ENCODE results near the gene PNPLA1.

PNPLA1 gene

GRCh38 chr6:36318690-36319435 is 49.0 kb downstream of the PNPLA1 start:
- DNase-seq: no peak

DNA sequence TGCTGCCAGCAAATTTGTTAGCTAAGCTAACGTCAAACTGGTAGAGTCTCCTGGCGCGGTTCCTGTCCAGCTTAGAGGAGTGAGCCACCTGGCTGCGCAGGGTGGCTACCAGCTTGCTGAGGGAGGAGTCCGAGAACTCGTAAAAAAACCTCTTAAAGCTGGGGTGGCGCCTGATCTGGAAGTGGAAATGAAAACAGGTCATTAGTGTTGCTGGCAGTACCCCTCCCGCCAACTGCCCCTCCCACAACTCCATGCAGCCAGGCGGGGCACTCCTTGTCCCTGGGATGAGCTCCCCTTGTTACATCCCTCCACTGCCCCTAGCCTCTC is 49.5 kb downstream of the PNPLA1 start:
- DNase-seq: no peak

DNA sequence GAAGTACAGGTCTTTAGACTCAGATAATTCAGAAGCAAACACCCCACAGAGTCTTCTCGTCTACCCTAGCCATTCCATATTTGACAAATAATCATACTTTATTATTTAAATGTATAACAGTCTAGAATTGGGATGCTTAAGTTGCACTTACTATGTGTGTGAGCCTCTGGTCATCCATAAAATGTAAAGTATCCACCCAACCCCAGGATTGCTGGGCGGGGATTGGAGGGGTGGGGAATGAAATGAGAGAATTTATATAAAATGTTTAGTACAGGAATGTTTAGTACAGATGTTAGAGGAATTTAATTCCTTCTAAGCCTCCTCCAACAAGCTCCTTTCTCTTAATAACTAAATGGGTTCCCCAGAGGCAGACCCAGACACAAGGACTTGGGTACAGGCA is 50.0 kb downstream of the PNPLA1 start:
- no peak for DNase-seq

GRCh38 chr6:36320475-36320874 is 50.6 kb downstream of the PNPLA1 start:
- DNase-seq: no peak

GRCh38 chr6:36322591-36322990 is 52.7 kb downstream of the PNPLA1 start:
- no peak for DNase-seq

GRCh38 chr6:36323062-36323461 is 53.2 kb downstream of the PNPLA1 start:
- no peak for DNase-seq

DNA sequence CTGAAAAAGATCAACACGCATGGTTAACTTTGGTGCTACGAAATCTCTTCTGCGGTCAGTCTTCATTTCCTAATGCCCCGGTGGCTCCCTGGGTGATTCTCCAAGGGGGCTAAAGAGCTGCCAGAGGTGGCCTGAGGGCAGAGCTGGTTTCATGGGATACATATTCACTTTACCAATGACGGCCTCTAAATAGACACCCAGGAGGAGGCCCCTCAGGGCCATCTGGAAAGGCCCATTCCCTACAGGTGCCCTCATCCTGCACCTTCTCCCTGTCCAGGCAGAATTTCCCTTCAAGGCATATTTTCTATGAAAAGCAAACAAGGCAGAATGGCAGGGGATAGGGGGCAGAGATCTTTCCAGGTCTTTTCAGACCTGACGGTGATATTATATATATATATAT is 54.3 kb downstream of the PNPLA1 start:
- DNase-seq: no peak

DNA sequence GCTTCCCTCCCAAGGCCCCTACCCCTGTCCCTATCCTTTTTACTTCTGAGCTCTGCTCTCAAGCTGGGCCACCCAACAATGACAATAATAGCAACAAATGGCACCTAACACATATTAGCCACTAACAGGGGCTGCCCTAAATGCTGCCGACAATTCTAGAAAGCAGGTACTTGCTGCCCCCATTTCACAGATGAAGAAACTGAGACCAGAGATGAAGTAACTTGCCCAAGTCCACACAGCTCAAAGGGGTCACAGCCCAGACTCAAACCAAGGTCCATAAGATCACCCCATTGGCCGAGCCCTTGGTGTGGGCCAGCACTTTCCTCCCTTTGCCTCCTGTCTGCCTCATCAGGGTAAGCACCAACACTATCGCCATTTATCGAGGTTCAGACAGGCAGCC is 54.9 kb downstream of the PNPLA1 start:
- no peak for DNase-seq

- DNase-seq: no peak
Measured at GRCh38 chr6:36326356-36326995, 56.6 kb downstream of the PNPLA1 start.

DNA sequence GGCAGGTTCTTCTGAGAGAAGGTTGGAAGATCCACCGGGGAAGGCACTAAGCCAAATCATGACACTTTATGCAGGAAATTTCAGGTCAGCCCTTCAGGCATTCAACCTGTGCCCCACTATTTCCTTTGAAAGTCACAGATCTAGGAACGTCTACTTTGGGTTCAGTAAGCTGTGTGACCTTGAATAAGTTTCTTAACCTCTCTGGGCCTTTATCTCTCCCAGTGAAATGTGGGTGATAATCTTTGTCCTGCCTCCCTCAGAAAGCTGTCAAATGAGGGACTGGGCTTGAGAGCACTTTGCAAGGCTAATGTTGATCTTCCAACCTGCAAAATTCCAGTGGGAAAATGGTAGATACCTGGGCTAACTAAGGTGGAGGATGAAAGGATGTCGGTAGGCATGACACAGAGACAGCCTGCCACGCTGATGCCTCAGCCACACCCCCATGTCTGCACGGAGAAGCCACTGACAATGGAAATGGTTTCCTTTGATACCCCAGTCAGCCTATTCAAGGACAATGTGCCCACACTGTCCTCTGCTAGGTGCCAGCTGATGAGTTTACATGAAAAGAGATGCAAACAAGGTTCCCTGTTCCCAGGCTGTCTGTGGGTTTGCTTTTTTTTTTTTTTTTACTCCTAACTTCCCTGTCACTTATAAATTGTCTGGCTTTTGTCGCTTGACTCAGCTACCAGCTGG is 57.5 kb downstream of the PNPLA1 start:
- DNase-seq: no peak

- no peak for DNase-seq
Measured at GRCh38 chr6:36327919-36328236, 58.0 kb downstream of the PNPLA1 start.

- DNase-seq: no peak
Measured at GRCh38 chr6:36328600-36328999, 58.7 kb downstream of the PNPLA1 start.

DNA sequence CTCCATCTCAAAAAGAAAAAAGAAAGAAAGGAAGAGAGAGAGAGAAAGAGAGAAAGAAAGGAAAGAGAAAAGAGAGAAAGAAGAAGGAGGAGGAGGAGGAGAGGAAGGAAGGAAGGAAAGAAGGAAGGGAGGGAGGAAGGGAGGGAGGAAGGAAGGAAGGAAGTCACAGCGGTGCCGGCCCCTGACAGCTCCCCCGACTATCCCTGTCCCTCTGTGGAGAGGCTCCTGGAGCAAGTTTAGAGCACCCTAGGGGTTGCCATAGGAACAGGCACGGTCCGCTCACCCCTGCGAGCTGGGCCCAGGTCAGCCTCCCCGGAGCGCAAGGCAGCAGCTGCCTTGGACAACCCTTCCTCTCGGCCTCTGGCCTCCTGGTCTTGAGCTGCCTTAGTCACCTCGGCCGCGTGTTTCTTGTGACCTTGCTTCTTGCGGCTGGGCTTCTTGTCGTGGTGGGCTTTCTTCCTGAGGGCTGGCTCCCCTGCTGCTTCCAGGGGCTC is 60.0 kb downstream of the PNPLA1 start:
- DNase-seq: no peak

DNA sequence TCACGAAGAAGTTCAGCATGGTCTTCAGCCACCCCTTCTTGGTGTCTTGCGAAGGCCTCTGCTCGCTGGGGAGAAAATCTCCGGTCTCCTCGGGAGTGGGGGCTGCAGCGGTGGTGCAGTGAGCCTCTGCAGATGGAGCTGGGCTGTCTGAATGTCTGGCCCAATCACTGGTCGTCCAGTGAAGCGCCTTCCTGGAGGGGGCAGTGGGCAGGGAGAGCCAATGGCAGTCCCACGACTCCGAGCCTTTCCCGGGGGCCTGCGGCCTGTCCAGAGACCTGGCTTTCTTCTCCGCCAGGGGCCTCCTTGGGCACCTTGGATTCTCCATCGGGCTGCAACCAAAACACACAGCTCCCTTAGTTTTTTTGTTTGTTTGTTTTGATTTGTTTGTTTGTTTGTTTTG is 60.5 kb downstream of the PNPLA1 start:
- no peak for DNase-seq

DNA sequence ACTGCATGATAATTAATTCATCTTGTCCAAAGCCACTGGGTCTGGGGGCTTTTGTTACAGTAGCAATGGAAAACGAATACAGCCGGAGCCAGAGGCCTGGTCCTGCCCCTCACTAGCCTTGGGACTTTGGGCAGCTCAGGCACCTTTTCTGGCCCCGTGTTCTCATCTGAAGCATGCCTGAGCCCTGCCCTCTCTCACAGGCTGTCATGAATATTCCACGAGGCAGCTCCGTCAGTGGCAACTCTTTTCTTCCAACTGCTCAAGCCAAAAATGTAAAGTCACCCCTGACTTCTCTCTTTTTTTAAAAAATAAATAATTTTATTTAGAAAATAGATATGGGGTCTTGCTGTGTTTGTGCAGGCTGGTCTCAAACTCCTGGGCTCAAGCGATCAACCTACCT is 61.5 kb downstream of the PNPLA1 start:
- DNase-seq: no peak

DNA sequence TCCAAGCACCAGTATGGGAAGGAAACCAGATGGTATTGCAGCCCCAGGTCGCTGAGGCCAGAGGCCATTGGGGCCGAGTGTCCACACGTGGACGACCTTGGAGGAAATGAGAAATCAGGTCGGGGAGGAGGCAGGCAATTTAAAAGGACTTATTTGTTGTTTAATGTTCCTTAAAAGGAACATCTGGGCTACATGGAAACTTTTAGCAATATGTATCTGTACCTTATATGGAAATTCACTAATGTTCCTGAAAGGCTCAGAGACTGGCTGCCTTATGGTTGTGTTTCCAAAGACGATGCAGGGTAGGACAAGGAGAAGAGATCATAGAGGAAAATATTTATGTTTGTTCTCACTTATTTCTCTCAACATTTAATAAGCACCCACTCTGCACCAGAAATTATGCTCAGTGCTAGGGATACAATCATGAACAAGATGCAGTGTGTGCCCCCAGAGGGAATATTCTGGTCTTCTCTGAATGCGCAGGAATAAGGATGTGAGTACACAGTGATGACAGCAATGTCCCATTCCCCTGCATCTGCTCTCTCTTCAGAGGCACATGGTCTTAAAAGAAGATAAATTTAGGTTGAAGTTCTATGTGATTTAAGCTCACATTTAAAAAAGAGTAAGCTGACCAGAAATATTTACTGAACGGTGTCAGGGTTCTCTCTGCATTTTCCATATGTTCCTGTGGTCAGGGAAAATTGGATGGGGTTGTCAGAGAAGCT is 63.5 kb downstream of the PNPLA1 start:
- DNase-seq: no peak

DNA sequence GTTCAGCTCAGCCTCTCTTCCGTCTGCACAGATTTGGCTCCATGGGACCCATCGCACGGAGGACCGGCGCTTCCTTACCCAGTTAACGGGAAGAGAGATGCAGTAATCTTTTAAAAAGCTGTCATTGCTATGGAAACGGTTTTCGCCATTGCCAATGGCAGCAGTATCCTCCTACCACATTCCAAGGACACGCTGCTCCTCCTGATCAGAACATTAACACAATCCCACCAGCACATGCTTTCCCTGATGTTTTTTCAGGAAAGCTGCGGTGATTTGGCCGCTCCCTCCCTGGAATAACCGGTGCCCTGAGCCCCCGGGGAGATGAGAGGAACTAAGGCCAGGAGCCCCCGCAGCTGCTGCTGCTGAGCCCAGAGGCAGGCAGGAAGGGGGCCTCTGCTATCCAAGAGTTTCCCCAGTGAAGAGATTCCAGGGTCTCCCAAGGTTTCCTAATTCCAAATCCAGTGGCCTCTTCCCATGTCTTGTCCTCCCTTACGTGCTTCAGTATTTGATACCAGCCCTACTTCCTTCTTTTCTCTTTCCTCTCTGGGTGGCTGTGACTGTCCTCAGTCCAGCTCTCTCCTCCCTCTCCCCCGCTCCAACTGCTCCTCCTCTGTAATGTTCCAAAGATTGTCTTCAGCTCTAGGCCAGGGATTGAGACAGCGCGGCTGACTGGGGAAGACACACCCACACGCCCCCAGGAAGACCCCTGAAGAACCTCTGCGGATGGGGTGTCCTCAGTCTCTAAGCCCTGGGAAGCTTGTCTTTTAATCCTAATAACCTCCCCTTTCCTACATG is 64.3 kb downstream of the PNPLA1 start:
- no peak for DNase-seq

GRCh38 chr6:36334832-36335459 is 65.1 kb downstream of the PNPLA1 start:
- no peak for DNase-seq

DNA sequence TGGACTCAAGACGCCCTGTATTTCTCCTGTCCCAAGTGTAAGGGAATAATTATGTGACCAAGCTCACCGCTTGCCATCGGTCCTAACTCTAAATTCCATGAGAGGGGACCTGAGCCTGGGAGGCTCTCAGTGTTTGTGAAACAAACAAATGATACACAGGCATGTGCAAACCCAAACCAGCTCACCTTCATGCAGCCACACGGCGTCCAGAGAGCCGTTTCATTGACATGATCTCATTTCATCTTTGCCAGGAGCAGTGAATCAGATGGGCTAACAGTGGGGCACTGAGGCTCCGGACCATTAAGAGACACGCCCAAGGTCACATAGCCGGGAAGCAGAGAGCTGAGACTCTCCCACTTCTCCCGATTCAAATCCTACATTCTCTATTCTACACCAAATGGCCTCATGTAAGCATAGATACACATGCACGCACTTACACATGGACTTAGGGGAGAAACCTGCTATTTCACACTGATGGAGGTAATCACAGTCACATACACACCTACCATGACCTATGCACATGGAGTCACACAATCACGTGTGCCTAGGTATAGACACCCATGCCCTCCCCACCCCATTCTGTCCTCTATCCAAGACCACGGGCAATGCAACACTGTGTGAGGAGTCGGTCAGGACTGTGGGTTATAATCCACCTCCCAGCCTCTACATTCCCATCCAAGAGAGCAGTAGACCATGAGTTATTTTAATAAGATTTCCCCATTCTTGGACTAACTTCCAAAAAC is 65.8 kb downstream of the PNPLA1 start:
- no peak for DNase-seq

GRCh38 chr6:36336208-36336710 is 66.4 kb downstream of the PNPLA1 start:
- no peak for DNase-seq

DNA sequence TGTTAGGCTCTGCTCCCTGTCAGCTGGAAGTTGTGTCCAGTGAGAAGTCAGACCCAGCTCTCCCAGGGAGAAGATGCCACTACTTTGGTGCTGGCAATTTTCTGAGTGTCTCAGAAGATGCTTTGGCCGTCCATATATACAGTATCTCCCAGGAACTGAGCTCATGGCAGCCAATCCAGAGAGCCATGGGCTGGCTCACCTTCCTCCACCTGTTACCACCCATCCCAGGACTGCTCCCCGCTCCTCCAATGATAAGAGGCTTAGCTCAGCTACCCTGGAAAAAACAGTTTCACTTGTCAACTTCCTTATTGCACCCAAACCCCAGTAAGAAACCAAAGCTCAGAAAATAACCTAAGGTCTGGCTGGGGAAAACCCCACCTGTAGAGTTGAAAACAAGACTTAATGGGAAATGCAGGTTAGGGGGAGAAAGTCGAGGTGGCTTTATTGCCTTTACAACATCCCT is 67.0 kb downstream of the PNPLA1 start, which contains the start of gene BNIP5:
Gene BNIP5 (minus strand): TSS at position 110 of the 463 bp plus-strand sequence. CDS start 6,198 bp downstream, outside the sequence.
- no peak for DNase-seq

All from activated naive CD4-positive, alpha-beta T cell (primary cell).